Measurements from ENCODE around the gene ARCN1. TPM values are rescaled to one million over a fixed set of nuclear protein-coding genes. Genes with fewer than 3 reads are reported as not detected.

ARCN1 gene
- total RNA-seq, 1 donor from 2014 or later: 112 TPM

DNA sequence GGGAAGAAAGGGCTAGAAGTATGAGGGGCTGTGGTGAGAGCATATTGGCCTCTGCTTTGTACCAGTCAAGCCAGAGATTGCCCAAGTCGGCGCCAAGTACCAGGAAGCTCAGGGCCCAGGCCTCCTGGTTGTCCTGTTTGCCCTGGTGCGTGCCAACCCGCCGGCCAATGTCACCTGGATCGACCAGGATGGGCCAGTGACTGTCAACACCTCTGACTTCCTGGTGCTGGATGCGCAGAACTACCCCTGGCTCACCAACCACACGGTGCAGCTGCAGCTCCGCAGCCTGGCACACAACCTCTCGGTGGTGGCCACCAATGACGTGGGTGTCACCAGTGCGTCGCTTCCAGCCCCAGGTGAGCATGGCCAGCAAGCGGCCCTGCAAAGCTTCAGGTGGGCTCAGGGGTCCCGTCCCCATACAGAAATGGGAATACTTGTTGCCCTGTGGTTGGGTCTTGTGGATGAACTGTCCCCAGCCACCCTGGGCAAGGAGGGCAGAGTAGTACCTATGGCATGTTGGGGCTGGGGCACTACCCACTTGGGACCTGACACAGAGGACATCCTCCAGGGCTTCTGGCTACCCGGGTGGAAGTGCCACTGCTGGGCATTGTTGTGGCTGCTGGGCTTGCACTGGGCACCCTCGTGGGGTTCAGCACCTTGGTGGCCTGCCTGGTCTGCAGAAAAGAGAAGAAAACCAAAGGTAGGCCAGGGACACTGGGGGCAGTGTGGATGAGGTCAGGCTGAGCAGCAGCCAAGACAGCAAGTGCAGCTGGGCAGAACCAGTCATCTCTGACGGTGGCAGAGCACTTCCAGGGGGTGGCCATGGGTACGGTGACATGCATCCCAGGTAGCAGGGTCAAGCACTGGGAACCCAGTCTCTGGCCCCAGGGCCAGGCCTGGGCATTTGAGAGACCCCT is 39.1 kb upstream of the ARCN1 start:
- Histone ChIP-seq H3K9me3 (ENCODE audit: low read depth) (no peaks in the 10 kb centered on the region), H3K4me3 (no peak overlapping the region), H3K4me1 (peaks cover 24% of the 10 kb centered on the region), H3K36me3 (no peaks in the 10 kb centered on the region), H3K9ac (no peak overlapping the region), H3K27ac (no peak overlapping the region), H3F3A (ENCODE audit: low read depth) (peaks cover 26% of the 10 kb centered on the region), H2AFZ (replicated peaks) (no peak overlapping the region), H4K20me1 (ENCODE audit: low read depth) (no peaks in the 10 kb centered on the region), H3K4me2 (no peak overlapping the region), H3K79me2 (ENCODE audit: low read depth) (peaks cover 11% of the 10 kb centered on the region), H3K27me3 (no peaks in the 10 kb centered on the region)
- peaks cover 26% of the 10 kb centered on the region for H3K4me1 Mint-ChIP-seq
- peaks cover 4% of the 10 kb centered on the region for H3K36me3 Mint-ChIP-seq
- peaks cover 8% of the 10 kb centered on the region for H3K27me3 Mint-ChIP-seq (ENCODE audit: insufficient read depth, low read depth)
- no peak for TF ChIP-seq EZH2 (IDR thresholded peaks at IDR 0.05)
- TF ChIP-seq, protein P1, sequence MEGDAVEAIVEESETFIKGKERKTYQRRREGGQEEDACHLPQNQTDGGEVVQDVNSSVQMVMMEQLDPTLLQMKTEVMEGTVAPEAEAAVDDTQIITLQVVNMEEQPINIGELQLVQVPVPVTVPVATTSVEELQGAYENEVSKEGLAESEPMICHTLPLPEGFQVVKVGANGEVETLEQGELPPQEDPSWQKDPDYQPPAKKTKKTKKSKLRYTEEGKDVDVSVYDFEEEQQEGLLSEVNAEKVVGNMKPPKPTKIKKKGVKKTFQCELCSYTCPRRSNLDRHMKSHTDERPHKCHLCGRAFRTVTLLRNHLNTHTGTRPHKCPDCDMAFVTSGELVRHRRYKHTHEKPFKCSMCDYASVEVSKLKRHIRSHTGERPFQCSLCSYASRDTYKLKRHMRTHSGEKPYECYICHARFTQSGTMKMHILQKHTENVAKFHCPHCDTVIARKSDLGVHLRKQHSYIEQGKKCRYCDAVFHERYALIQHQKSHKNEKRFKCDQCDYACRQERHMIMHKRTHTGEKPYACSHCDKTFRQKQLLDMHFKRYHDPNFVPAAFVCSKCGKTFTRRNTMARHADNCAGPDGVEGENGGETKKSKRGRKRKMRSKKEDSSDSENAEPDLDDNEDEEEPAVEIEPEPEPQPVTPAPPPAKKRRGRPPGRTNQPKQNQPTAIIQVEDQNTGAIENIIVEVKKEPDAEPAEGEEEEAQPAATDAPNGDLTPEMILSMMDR (IDR thresholded peaks at IDR 0.05): no peak
- TF ChIP-seq EZH2phosphoT487 (IDR thresholded peaks at IDR 0.05): no peak
- H3K4me3 Mint-ChIP-seq: peak overlapping the region; percentile 98
- H3K27ac Mint-ChIP-seq: no peak overlapping the region
- peaks cover 2% of the 10 kb centered on the region for H3K9me3 Mint-ChIP-seq
- DNase-seq (ENCODE audit: low spot score): no peak

DNA sequence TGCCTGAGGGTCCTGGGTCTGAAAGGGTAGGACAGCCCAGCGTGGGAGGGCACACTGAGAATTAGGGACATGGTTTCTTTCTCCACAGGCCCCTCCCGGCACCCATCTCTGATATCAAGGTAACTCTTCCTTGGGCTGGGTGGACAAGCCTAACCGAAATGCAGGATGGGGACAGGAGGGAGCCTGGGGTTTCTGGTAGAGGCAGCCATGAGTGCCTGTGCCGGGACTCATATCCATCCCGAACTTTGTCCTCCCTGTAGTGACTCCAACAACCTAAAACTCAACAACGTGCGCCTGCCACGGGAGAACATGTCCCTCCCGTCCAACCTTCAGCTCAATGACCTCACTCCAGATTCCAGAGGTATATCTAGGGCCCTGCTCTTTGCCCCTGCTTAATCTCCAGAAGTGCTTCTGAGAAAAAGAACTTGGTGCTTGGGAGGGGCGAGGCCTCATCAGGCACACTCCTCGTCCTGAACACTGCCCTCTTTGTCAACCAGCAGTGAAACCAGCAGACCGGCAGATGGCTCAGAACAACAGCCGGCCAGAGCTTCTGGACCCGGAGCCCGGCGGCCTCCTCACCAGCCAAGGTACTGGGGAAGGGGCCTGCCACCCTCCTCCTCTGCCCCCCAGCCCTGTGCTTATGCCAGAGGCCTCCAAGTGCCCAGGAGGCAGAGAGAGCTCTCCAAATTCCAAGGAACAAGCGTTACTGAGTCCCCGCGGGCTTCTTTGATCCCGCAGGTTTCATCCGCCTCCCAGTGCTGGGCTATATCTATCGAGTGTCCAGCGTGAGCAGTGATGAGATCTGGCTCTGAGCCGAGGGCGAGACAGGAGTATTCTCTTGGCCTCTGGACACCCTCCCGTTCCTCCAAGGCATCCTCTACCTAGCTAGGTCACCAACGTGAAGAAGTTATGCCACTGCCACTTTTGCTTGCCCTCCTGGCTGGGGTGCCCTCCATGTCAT is 38.2 kb upstream of the ARCN1 start:
- peaks cover 2% of the 10 kb centered on the region for H3K9me3 Mint-ChIP-seq
- H3K4me3 Mint-ChIP-seq: no peak overlapping the region
- peaks cover 18% of the 10 kb centered on the region for H3K4me1 ChIP-seq
- H3K4me1 Mint-ChIP-seq: peaks cover 23% of the 10 kb centered on the region
- H3K4me3 ChIP-seq: no peak overlapping the region
- no peak overlapping the region for H3K4me2 ChIP-seq
- H3K9me3 ChIP-seq (ENCODE audit: low read depth): no peaks in the 10 kb centered on the region
- no peak overlapping the region for H3K9ac ChIP-seq
- no peak overlapping the region for H3K27ac ChIP-seq
- H3K27me3 Mint-ChIP-seq (ENCODE audit: insufficient read depth, low read depth): peaks cover 7% of the 10 kb centered on the region
- TF ChIP-seq EZH2 (IDR thresholded peaks at IDR 0.05) (no peak), EZH2phosphoT487 (IDR thresholded peaks at IDR 0.05) (no peak)
- TF ChIP-seq, protein P1 (IDR thresholded peaks at IDR 0.05): no peak
- H3K27me3 ChIP-seq: no peaks in the 10 kb centered on the region
- H3K79me2 ChIP-seq (ENCODE audit: low read depth): peaks cover 11% of the 10 kb centered on the region
- H3K27ac Mint-ChIP-seq: no peak overlapping the region
- H3F3A ChIP-seq (ENCODE audit: low read depth): peaks cover 22% of the 10 kb centered on the region
- H3K36me3 ChIP-seq: no peaks in the 10 kb centered on the region
- no peak overlapping the region for H2AFZ ChIP-seq (replicated peaks)
- peaks cover 8% of the 10 kb centered on the region for H3K36me3 Mint-ChIP-seq
- H4K20me1 ChIP-seq (ENCODE audit: low read depth): no peaks in the 10 kb centered on the region
- no peak for DNase-seq (ENCODE audit: low spot score)

DNA sequence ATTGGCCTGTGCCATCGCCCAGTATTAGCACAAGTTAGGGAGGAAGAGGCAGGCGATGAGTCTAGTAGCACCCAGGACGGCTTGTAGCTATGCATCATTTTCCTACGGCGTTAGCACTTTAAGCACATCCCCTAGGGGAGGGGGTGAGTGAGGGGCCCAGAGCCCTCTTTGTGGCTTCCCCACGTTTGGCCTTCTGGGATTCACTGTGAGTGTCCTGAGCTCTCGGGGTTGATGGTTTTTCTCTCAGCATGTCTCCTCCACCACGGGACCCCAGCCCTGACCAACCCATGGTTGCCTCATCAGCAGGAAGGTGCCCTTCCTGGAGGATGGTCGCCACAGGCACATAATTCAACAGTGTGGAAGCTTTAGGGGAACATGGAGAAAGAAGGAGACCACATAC is 36.9 kb upstream of the ARCN1 start:
- Mint-ChIP-seq H3K4me3 (no peak overlapping the region), H3K9me3 (peaks cover 2% of the 10 kb centered on the region)

More for the DNA sequence above, 36.9 kb upstream of the ARCN1 start:
- Histone ChIP-seq H3K36me3 (no peaks in the 10 kb centered on the region), H4K20me1 (ENCODE audit: low read depth) (no peaks in the 10 kb centered on the region), H3K27ac (no peak overlapping the region), H3K4me2 (no peak overlapping the region), H2AFZ (replicated peaks) (no peak overlapping the region), H3K4me1 (peaks cover 7% of the 10 kb centered on the region), H3K79me2 (ENCODE audit: low read depth) (peaks cover 6% of the 10 kb centered on the region), H3K4me3 (no peak overlapping the region), H3K9me3 (ENCODE audit: low read depth) (no peaks in the 10 kb centered on the region), H3K27me3 (no peaks in the 10 kb centered on the region), H3K9ac (no peak overlapping the region), H3F3A (ENCODE audit: low read depth) (peaks cover 10% of the 10 kb centered on the region)
- Mint-ChIP-seq H3K27ac (no peak overlapping the region), H3K36me3 (peaks cover 11% of the 10 kb centered on the region), H3K27me3 (ENCODE audit: insufficient read depth, low read depth) (peaks cover 5% of the 10 kb centered on the region), H3K4me1 (peaks cover 11% of the 10 kb centered on the region)
- TF ChIP-seq EZH2phosphoT487 (IDR thresholded peaks at IDR 0.05): no peak
- no peak for TF ChIP-seq EZH2 (IDR thresholded peaks at IDR 0.05)
- TF ChIP-seq, protein P1 (IDR thresholded peaks at IDR 0.05): no peak
- no peak for DNase-seq (ENCODE audit: low spot score)
